Measurements from ENCODE around the gene ADAM33.

- no peak for TF ChIP-seq CTCF (IDR thresholded peaks at IDR 0.05; ENCODE audit: insufficient read depth, low read length, poor library complexity, severe bottlenecking)
- no peak for TF ChIP-seq EZH2phosphoT487 (conservative IDR thresholded peaks at IDR 0.05; ENCODE audit: low read length)
Observed at GRCh38 chr20:3719046-3719445, 37.2 kb upstream of the ADAM33 start.
